Osteocyte (in vitro differentiated cells): ENCODE measurements around the gene WNT10A. TPM values are rescaled to one million over a fixed set of nuclear protein-coding genes. Genes with fewer than 3 reads are reported as not detected.

Experiments
- DNase-seq: peaks from one replicate; pipeline ENCODE4 v3.0.0; 2021; ENCODE audit warnings: mixed read lengths; ENCODE audit not compliant: unreplicated experiment; ENCODE audit errors: extremely low spot score
- H3K27ac Mint-ChIP-seq: one replicate; pipeline ENCODE4 v1.8.0; 2021; ENCODE audit warnings: mild to moderate bottlenecking, mixed read lengths; ENCODE audit not compliant: unreplicated experiment
- H3K27me3 Mint-ChIP-seq: one replicate; pipeline ENCODE4 v1.8.0; 2021; ENCODE audit warnings: mixed read lengths; ENCODE audit not compliant: unreplicated experiment
- H3K36me3 Mint-ChIP-seq: one replicate; pipeline ENCODE4 v1.8.0; 2021; ENCODE audit warnings: mixed read lengths; ENCODE audit not compliant: unreplicated experiment
- H3K4me1 Mint-ChIP-seq: one replicate; pipeline ENCODE4 v1.8.0; 2021; ENCODE audit warnings: mixed read lengths; ENCODE audit not compliant: unreplicated experiment
- H3K4me3 Mint-ChIP-seq: one replicate; pipeline ENCODE4 v1.8.0; 2021; ENCODE audit warnings: mild to moderate bottlenecking, moderate library complexity, mixed read lengths; ENCODE audit not compliant: unreplicated experiment
- H3K9me3 Mint-ChIP-seq: one replicate; pipeline ENCODE4 v1.8.0; 2021; ENCODE audit warnings: mixed read lengths; ENCODE audit not compliant: unreplicated experiment
- CTCF ChIP-seq: fragments of 200-600 bp; sonication (generic); IDR thresholded peaks from 2 replicates; pipeline ENCODE4 v1.5.0; 2021; ENCODE audit warnings: antibody characterized with exemption, mild to moderate bottlenecking, moderate library complexity
- total RNA-seq: library from RNA; stranded (reverse); gene quantifications from 2 replicates; pipeline ENCODE4 v1.2.1, GENCODE V29; 2021

WNT10A gene
- total RNA-seq, 1 donor from 2014 or later: not detected

GRCh38 chr2:218877331-218877730 lies 3.3 kb upstream of the WNT10A start:
- no peaks in the 10 kb centered on the region for H3K36me3 Mint-ChIP-seq
- H3K27me3 Mint-ChIP-seq: peaks cover 62% of the 10 kb centered on the region
- no peak for TF ChIP-seq CTCF
- no peak overlapping the region for H3K27ac Mint-ChIP-seq
- no peak for DNase-seq
- peaks cover 13% of the 10 kb centered on the region for H3K4me1 Mint-ChIP-seq
- no peaks in the 10 kb centered on the region for H3K9me3 Mint-ChIP-seq
- H3K4me3 Mint-ChIP-seq: no peak overlapping the region

- no peak overlapping the region for H3K27ac Mint-ChIP-seq
- no peaks in the 10 kb centered on the region for H3K9me3 Mint-ChIP-seq
- H3K27me3 Mint-ChIP-seq: peaks cover 62% of the 10 kb centered on the region
These were observed 2.8 kb upstream of the WNT10A start for GRCh38 chr2:218877891-218878290.

GRCh38 chr2:218878486-218878885 lies 2.2 kb upstream of the WNT10A start:
- Mint-ChIP-seq H3K4me3 (no peak overlapping the region), H3K4me1 (peaks cover 14% of the 10 kb centered on the region), H3K36me3 (no peaks in the 10 kb centered on the region), H3K9me3 (no peaks in the 10 kb centered on the region), H3K27ac (no peak overlapping the region), H3K27me3 (peaks cover 61% of the 10 kb centered on the region)
- DNase-seq: no peak
- TF ChIP-seq CTCF: no peak

More at GRCh38 chr2:218877891-218878290, 2.8 kb upstream of the WNT10A start:
- Mint-ChIP-seq H3K4me3 (no peak overlapping the region), H3K36me3 (no peaks in the 10 kb centered on the region), H3K4me1 (peaks cover 13% of the 10 kb centered on the region)
- no peak for DNase-seq
- no peak for TF ChIP-seq CTCF

- no peaks in the 10 kb centered on the region for H3K9me3 Mint-ChIP-seq
- H3K27me3 Mint-ChIP-seq: peaks cover 60% of the 10 kb centered on the region
- peaks cover 17% of the 10 kb centered on the region for H3K4me1 Mint-ChIP-seq
- no peak for TF ChIP-seq CTCF
- H3K27ac Mint-ChIP-seq: no peak overlapping the region
- no peak for DNase-seq
- H3K4me3 Mint-ChIP-seq: no peak overlapping the region
- no peaks in the 10 kb centered on the region for H3K36me3 Mint-ChIP-seq
These were observed 1.5 kb upstream of the WNT10A start for GRCh38 chr2:218878926-218879761.

- Mint-ChIP-seq H3K27ac (no peak overlapping the region), H3K4me1 (peaks cover 17% of the 10 kb centered on the region), H3K27me3 (peaks cover 60% of the 10 kb centered on the region), H3K4me3 (no peak overlapping the region), H3K36me3 (no peaks in the 10 kb centered on the region), H3K9me3 (no peaks in the 10 kb centered on the region)
- TF ChIP-seq CTCF: no peak
- DNase-seq: no peak
These were observed 913 bp upstream of the WNT10A start for GRCh38 chr2:218879776-218880101.
